K562 (cell line): ENCODE results near the gene ZC3H18. TPM values are rescaled to one million over a fixed set of nuclear protein-coding genes. Genes with fewer than 3 reads are reported as not detected.

ENCODE experiments used
- ELF1 ChIP-seq: fragments of 200-800 bp; sonication (Bioruptor generic); IDR thresholded peaks from 2 replicates; pipeline ENCODE4 v1.6.1; 2016; ENCODE audit warnings: missing genetic modification characterization, missing compliant biosample characterization
- EP300 ChIP-seq: IDR thresholded peaks from 2 replicates; pipeline ENCODE4 v1.6.1; 2012; ENCODE audit warnings: low read length, improper control_type of control experiment
- HDAC1 ChIP-seq, 2 experiments: fragments of 450-650 bp; IDR thresholded peaks; 2 replicates each; pipeline ENCODE4 v1.6.1; 2016 to 2017; ENCODE audit warnings: inconsistent platforms in 1 of 2, mild to moderate bottlenecking in 1 of 2, moderate library complexity in 1 of 2
- HNRNPUL1 ChIP-seq: fragments of 200-400 bp; formaldehyde crosslinking; IDR thresholded peaks from 2 replicates; pipeline ENCODE4 v1.6.1; 2017; ENCODE audit warnings: low read length
- KAT8 ChIP-seq: fragments of 450-650 bp; IDR thresholded peaks from 2 replicates; pipeline ENCODE4 v1.6.1; 2016; ENCODE audit warnings: low read depth, mild to moderate bottlenecking
- L3MBTL2 ChIP-seq: fragments of 450-650 bp; IDR thresholded peaks from 2 replicates; pipeline ENCODE4 v1.6.1; 2016; ENCODE audit warnings: mild to moderate bottlenecking, moderate library complexity
- RCOR1 ChIP-seq, 2 experiments: IDR thresholded peaks; 2 replicates each; pipeline ENCODE4 v1.6.1; 2012; ENCODE audit warnings: low read depth in 2 of 2, low read length in 2 of 2, borderline replicate concordance in 1 of 2, improper control_type of control experiment in 1 of 2
- ZNF217 ChIP-seq: sonication (generic); formaldehyde crosslinking; IDR thresholded peaks from 2 replicates; pipeline ENCODE4 v1.8.0; 2022; ENCODE audit warnings: mild to moderate bottlenecking, missing genetic modification reagents
- ZNF431 ChIP-seq: sonication (generic); formaldehyde crosslinking; IDR thresholded peaks from 2 replicates; pipeline ENCODE4 v1.8.0; 2022; ENCODE audit warnings: mild to moderate bottlenecking, missing genetic modification reagents
- polyA plus RNA-seq, 8 experiments: library from polyadenylated mRNA; depleted of rRNA in 4 of 8; stranded (reverse) in 5 of 8; unstranded in 3 of 8; fragments of >200 nt; fragmentation: Nextera tagmentation in 2 of 8; fragmentation: Illumina TruSeq in 1 of 8; extraction: Ambion mirVana in 2 of 8; extraction: Trizol in 1 of 8; gene quantifications; 2 replicates each; pipeline versions ENCODE4 v1.2.1 to v1.2.3, GENCODE V29; 2011 to 2014; ENCODE audit warnings: inconsistent platforms in 1 of 8, missing spikeins in 1 of 8
- total RNA-seq, 7 experiments: library from RNA; depleted of rRNA in 6 of 7; stranded (reverse); fragments of >200 nt in 6 of 7; fragmentation: Illumina TruSeq in 2 of 7; extraction: Trizol in 2 of 7; gene quantifications; 2 replicates each; pipeline versions ENCODE4 v1.2.1 to v1.2.3, GENCODE V29; 2011 to 2021; ENCODE audit warnings: low replicate concordance in 1 of 7
- TF ChIP-seq, protein P1 (sequence below): fragments of 450-650 bp; IDR thresholded peaks from 2 replicates; pipeline ENCODE4 v1.6.1; 2018; ENCODE audit warnings: mild to moderate bottlenecking, low read depth; ENCODE audit not compliant: partially characterized antibody
- TF ChIP-seq, protein P2 (sequence below), 2 experiments: IDR thresholded peaks; 2 replicates each; pipeline ENCODE4 v1.6.1; 2011; ENCODE audit warnings: borderline replicate concordance in 1 of 2, control low read depth in 1 of 2, low read depth in 1 of 2, low read length in 1 of 2, mild to moderate bottlenecking in 1 of 2, mixed read lengths in 1 of 2, moderate library complexity in 1 of 2; ENCODE audit not compliant: insufficient read depth in 1 of 2, insufficient read length in 1 of 2, poor library complexity in 1 of 2, severe bottlenecking in 1 of 2; ENCODE audit errors: extremely low read depth in 1 of 2
- TF ChIP-seq, protein P3 (sequence below): fragments of 450-650 bp; formaldehyde crosslinking; IDR thresholded peaks from 2 replicates; pipeline ENCODE4 v1.4.0; 2022; ENCODE audit warnings: missing genetic modification characterization
- TF ChIP-seq, protein P4 (sequence below): fragments of 250-450 bp; sonication (Bioruptor Pico); IDR thresholded peaks from 2 replicates; pipeline ENCODE4 v1.4.0; 2020; ENCODE audit warnings: borderline replicate concordance
- TF ChIP-seq, protein P5 (sequence below): fragments of 450-650 bp; IDR thresholded peaks from 2 replicates; pipeline ENCODE4 v1.6.1; 2017; ENCODE audit warnings: antibody characterized with exemption
- TF ChIP-seq, protein P6 (sequence below): fragments of 450-650 bp; IDR thresholded peaks from 2 replicates; pipeline ENCODE4 v1.7.1; 2018; ENCODE audit warnings: mild to moderate bottlenecking, low read depth; ENCODE audit not compliant: partially characterized antibody

ZC3H18 gene
- total and polyA plus RNA-seq, 9 of the 15 experiments (the other 6 are each of a cell fraction or from before 2014, with no cell fraction given): 1.7 to 88.7 (median 26.9) TPM

DNA sequence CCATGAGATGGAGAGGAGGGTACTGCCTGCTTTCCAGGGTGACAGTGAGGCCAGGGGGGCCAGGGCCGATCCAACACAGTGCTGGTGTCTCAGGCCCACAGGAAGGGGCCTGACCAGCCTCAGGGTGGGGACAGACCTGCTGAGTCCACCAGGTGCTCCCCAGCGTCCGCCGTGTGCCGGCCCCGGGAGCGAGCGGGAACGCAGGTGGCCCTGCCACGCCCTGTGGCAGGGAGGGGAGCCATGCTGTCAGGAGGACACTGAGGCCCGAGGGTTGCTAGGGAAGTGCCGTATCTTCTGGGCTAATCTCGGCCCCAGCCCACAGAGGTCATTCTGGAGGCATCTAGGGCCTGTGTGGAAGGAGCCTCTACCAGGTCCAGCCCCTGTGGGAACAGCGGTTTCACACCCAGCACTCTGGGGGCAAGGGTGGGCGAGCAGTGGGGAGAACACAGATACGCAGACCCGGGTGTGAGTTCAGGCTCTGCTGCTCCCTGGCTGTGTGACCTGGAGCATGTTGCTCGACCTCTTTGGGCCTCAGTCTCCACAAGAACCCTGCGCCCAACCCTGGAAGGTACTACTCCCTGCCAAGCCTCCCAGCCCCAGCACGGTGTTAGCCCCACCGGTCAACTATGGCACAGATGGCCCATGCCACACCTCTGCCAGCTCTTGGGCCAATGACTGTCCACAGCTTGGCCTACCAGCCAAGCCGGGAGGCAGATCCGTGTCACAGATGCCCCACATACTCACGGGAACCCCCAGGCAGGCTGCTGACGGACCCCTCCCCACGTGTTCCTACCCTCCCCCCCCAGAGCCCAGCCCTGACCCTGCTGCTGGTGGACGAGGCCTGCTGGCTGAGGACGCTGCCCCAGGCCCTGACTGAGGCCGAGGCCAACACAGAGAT is 43.9 kb upstream of the ZC3H18 start (continued):
- TF ChIP-seq, protein P1, sequence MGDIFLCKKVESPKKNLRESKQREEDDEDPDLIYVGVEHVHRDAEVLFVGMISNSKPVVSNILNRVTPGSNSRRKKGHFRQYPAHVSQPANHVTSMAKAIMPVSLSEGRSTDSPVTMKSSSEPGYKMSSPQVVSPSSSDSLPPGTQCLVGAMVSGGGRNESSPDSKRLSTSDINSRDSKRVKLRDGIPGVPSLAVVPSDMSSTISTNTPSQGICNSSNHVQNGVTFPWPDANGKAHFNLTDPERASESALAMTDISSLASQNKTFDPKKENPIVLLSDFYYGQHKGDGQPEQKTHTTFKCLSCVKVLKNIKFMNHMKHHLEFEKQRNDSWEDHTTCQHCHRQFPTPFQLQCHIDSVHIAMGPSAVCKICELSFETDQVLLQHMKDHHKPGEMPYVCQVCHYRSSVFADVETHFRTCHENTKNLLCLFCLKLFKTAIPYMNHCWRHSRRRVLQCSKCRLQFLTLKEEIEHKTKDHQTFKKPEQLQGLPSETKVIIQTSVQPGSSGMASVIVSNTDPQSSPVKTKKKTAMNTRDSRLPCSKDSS: no peak
- TF ChIP-seq L3MBTL2 (peak; percentile 53), ELF1 (no peak), ZNF431 (CRISPR knock-in tag) (no peak), EP300 (0 out of 2 replicates have a peak, but pooled peaks have one; percentile 31), ZNF217 (CRISPR knock-in tag) (no peak), KAT8 (no peak), HNRNPUL1 (no peak), HDAC1 (IDR thresholded peaks at IDR 0.05) (peak in 1 of 2 experiments; percentile 49; a peak in 1 of 4 replicates), RCOR1 (IDR thresholded peaks at IDR 0.05; ENCODE audit: borderline replicate concordance in 1 of 2, low read depth in 2 of 2, low read length in 2 of 2) (peak in 1 of 2 experiments; percentile 73; a peak in 2 of 4 replicates)
- TF ChIP-seq, protein P2, sequence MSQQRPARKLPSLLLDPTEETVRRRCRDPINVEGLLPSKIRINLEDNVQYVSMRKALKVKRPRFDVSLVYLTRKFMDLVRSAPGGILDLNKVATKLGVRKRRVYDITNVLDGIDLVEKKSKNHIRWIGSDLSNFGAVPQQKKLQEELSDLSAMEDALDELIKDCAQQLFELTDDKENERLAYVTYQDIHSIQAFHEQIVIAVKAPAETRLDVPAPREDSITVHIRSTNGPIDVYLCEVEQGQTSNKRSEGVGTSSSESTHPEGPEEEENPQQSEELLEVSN (IDR thresholded peaks at IDR 0.05; ENCODE audit: borderline replicate concordance in 1 of 2, extremely low read depth in 1 of 2, insufficient read depth in 1 of 2, insufficient read length in 1 of 2, low read depth in 1 of 2, low read length in 1 of 2, poor library complexity in 1 of 2, severe bottlenecking in 1 of 2): peak; percentile 57 to 84
- TF ChIP-seq, protein P3, sequence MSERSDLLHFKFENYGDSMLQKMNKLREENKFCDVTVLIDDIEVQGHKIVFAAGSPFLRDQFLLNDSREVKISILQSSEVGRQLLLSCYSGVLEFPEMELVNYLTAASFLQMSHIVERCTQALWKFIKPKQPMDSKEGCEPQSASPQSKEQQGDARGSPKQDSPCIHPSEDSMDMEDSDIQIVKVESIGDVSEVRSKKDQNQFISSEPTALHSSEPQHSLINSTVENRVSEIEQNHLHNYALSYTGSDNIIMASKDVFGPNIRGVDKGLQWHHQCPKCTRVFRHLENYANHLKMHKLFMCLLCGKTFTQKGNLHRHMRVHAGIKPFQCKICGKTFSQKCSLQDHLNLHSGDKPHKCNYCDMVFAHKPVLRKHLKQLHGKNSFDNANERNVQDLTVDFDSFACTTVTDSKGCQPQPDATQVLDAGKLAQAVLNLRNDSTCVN (CRISPR knock-in tag): no peak
- TF ChIP-seq, protein P4, sequence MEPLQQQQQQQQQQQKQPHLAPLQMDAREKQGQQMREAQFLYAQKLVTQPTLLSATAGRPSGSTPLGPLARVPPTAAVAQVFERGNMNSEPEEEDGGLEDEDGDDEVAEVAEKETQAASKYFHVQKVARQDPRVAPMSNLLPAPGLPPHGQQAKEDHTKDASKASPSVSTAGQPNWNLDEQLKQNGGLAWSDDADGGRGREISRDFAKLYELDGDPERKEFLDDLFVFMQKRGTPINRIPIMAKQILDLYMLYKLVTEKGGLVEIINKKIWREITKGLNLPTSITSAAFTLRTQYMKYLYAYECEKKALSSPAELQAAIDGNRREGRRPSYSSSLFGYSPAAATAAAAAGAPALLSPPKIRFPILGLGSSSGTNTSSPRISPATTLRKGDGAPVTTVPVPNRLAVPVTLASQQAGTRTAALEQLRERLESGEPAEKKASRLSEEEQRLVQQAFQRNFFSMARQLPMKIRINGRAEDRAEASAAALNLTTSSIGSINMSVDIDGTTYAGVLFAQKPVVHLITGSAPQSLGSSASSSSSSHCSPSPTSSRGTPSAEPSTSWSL (CRISPR knock-in tag): 0 out of 2 replicates have a peak, but pooled peaks have one; percentile 54
- TF ChIP-seq, protein P5, sequence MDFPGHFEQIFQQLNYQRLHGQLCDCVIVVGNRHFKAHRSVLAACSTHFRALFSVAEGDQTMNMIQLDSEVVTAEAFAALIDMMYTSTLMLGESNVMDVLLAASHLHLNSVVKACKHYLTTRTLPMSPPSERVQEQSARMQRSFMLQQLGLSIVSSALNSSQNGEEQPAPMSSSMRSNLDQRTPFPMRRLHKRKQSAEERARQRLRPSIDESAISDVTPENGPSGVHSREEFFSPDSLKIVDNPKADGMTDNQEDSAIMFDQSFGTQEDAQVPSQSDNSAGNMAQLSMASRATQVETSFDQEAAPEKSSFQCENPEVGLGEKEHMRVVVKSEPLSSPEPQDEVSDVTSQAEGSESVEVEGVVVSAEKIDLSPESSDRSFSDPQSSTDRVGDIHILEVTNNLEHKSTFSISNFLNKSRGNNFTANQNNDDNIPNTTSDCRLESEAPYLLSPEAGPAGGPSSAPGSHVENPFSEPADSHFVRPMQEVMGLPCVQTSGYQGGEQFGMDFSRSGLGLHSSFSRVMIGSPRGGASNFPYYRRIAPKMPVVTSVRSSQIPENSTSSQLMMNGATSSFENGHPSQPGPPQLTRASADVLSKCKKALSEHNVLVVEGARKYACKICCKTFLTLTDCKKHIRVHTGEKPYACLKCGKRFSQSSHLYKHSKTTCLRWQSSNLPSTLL: no peak
- TF ChIP-seq, protein P6, sequence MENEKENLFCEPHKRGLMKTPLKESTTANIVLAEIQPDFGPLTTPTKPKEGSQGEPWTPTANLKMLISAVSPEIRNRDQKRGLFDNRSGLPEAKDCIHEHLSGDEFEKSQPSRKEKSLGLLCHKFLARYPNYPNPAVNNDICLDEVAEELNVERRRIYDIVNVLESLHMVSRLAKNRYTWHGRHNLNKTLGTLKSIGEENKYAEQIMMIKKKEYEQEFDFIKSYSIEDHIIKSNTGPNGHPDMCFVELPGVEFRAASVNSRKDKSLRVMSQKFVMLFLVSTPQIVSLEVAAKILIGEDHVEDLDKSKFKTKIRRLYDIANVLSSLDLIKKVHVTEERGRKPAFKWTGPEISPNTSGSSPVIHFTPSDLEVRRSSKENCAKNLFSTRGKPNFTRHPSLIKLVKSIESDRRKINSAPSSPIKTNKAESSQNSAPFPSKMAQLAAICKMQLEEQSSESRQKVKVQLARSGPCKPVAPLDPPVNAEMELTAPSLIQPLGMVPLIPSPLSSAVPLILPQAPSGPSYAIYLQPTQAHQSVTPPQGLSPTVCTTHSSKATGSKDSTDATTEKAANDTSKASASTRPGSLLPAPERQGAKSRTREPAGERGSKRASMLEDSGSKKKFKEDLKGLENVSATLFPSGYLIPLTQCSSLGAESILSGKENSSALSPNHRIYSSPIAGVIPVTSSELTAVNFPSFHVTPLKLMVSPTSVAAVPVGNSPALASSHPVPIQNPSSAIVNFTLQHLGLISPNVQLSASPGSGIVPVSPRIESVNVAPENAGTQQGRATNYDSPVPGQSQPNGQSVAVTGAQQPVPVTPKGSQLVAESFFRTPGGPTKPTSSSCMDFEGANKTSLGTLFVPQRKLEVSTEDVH: no peak
